OCI-LY1 (cell line): ENCODE measurements around the gene ZFR.

Experiments used
- CTCF ChIP-seq: fragments of 200-600 bp; sonication (generic), shearing (Covaris generic); IDR thresholded peaks from 2 replicates; pipeline ENCODE4 v1.5.1; 2017; ENCODE audit warnings: mild to moderate bottlenecking, antibody characterized with exemption, low read length, moderate library complexity, mixed read lengths
- EZH2 ChIP-seq: fragments of 200-600 bp; sonication (generic), shearing (Covaris generic); IDR thresholded peaks from 2 replicates; pipeline ENCODE4 v1.8.0; 2017; ENCODE audit warnings: borderline replicate concordance, mixed run types, mild to moderate bottlenecking, antibody characterized with exemption, low read length, moderate library complexity, mixed read lengths

GRCh38 chr5:32436553-32437242 lies 7.8 kb downstream of the ZFR start:
- TF ChIP-seq CTCF (no peak), EZH2 (no peak)
